A549 (cell line): ENCODE data around the gene CARNS1. TPM values are rescaled to one million over a fixed set of nuclear protein-coding genes. Genes with fewer than 3 reads are reported as not detected.

ENCODE experiments used
- ATAC-seq, 2 experiments: fragments of 200-7000 bp in 1 of 2; fragments of >200 bp in 1 of 2; cut with Nextera tagmentation in 1 of 2; cut with Tn5 transposase in 1 of 2; 3 replicates each; pipeline versions ENCODE4 v1.8.0 to v1.9.1; 2018 to 2020; ENCODE audit warnings: mild to moderate bottlenecking in 1 of 2, moderate library complexity in 1 of 2
- CTCF ChIA-PET: fragments of 300-600 bp; sonication (Branson Sonifier 250); formaldehyde crosslinking; extraction: SDS; loops from one replicate; lab custom pipeline; 2021; ENCODE audit warnings: antibody characterized with exemption, inconsistent platforms; lab: Yijun Ruan, JAX
- POLR2A ChIA-PET: fragments of 350-600 bp; formaldehyde crosslinking; extraction: SDS; loops from one replicate; lab custom pipeline; 2021; ENCODE audit warnings: antibody characterized with exemption, inconsistent platforms; lab: Yijun Ruan, JAX
- DNase-seq, 2 experiments: peaks; one replicate each; pipeline versions ENCODE4 v3.0.0 to v3.0.0-alpha.2; 2011 to 2016; ENCODE audit warnings: low read depth in 1 of 2, low spot score in 1 of 2
- FAIRE-seq: peaks from 2 replicates; lab custom pipeline; 2011; peaks lifted over from hg19 to GRCh38; lab: Jason Lieb, UNC
- H3K27ac ChIP-seq, 2 experiments: fragments of >200 bp; sonication (Bioruptor Twin); formaldehyde crosslinking; 3 replicates each; pipeline ENCODE4 v1.5.1; 2016 to 2017
- H3K4me1 ChIP-seq: fragments of >200 bp; sonication (Bioruptor Twin); formaldehyde crosslinking; 3 replicates; pipeline ENCODE4 v1.6.1; 2016
- H3K4me2 ChIP-seq: fragments of >200 bp; sonication (Bioruptor Twin); formaldehyde crosslinking; 3 replicates; pipeline ENCODE4 v1.6.1; 2016
- H3K4me3 ChIP-seq: fragments of >200 bp; sonication (Bioruptor Twin); formaldehyde crosslinking; 3 replicates; pipeline ENCODE4 v1.5.1; 2016
- H3K9me3 ChIP-seq: fragments of >200 bp; sonication (Bioruptor Twin); formaldehyde crosslinking; 3 replicates; pipeline ENCODE4 v1.6.1; 2016
- BHLHE40 ChIP-seq: IDR thresholded peaks from 2 replicates; pipeline ENCODE4 v1.6.1; 2012; ENCODE audit warnings: low read depth, low read length, inconsistent platforms
- CBX8 ChIP-seq: fragments of 200-600 bp; sonication (generic); IDR thresholded peaks from 2 replicates; pipeline ENCODE4 v1.6.1; 2016
- CEBPB ChIP-seq, 2 experiments: fragments of >200 bp in 1 of 2; sonication (Bioruptor Twin) in 1 of 2; formaldehyde crosslinking in 1 of 2; IDR thresholded peaks; 2 replicates each; pipeline ENCODE4 v1.6.1; 2012 to 2016
- CHD2 ChIP-seq: fragments of 150-350 bp; IDR thresholded peaks from 2 replicates; pipeline ENCODE4 v1.6.1; 2014; ENCODE audit warnings: low read length; ENCODE audit not compliant: partially characterized antibody
- ESRRA ChIP-seq: fragments of 150-350 bp; IDR thresholded peaks from 2 replicates; pipeline ENCODE4 v1.6.1; 2014; ENCODE audit warnings: mild to moderate bottlenecking, low read length, borderline replicate concordance
- FOSL2 ChIP-seq, 2 experiments: fragments of 450-650 bp in 1 of 2; fragments of >200 bp in 1 of 2; sonication (Bioruptor Twin) in 1 of 2; formaldehyde crosslinking; IDR thresholded peaks; 2 replicates each; pipeline versions ENCODE4 v1.5.0 to v1.6.1; 2016 to 2020; ENCODE audit warnings: mild to moderate bottlenecking in 1 of 2, moderate library complexity in 1 of 2
- HES2 ChIP-seq: fragments of >200 bp; sonication (Bioruptor Twin); formaldehyde crosslinking; IDR thresholded peaks from 2 replicates; pipeline ENCODE4 v1.6.1; 2016
- HEYL ChIP-seq: fragments of 250-450 bp; sonication (Bioruptor Pico); IDR thresholded peaks from 2 replicates; pipeline ENCODE4 v1.8.0; 2021; ENCODE audit warnings: mild to moderate bottlenecking, moderate library complexity
- JUNB ChIP-seq: fragments of >200 bp; sonication (Bioruptor Twin); formaldehyde crosslinking; IDR thresholded peaks from 2 replicates; pipeline ENCODE4 v1.6.1; 2016
- MAFK ChIP-seq: fragments of 450-650 bp; IDR thresholded peaks from 2 replicates; pipeline ENCODE4 v1.6.1; 2014; ENCODE audit not compliant: partially characterized antibody
- MAX ChIP-seq: IDR thresholded peaks from 2 replicates; pipeline ENCODE4 v1.6.1; 2012
- MAZ ChIP-seq: fragments of 150-350 bp; IDR thresholded peaks from 2 replicates; pipeline ENCODE4 v1.6.1; 2014; ENCODE audit warnings: antibody characterized with exemption, low read depth, low read length, borderline replicate concordance
- NFE2L2 ChIP-seq: fragments of 150-350 bp; conservative IDR thresholded peaks from 2 replicates; pipeline ENCODE4 v1.6.1; 2014; ENCODE audit warnings: low read length
- NPAS2 ChIP-seq: fragments of 250-450 bp; sonication (Bioruptor Pico); IDR thresholded peaks from 2 replicates; pipeline ENCODE4 v1.8.0; 2022; ENCODE audit warnings: mild to moderate bottlenecking, moderate library complexity, borderline replicate concordance
- NR3C1 ChIP-seq: fragments of >200 bp; sonication (Bioruptor Twin); formaldehyde crosslinking; IDR thresholded peaks from 3 replicates; pipeline ENCODE4 v1.6.1; 2017
- PBX3 ChIP-seq: IDR thresholded peaks from 2 replicates; pipeline ENCODE4 v1.6.1; 2012
- PHF8 ChIP-seq: fragments of 200-600 bp; sonication (generic); IDR thresholded peaks from 2 replicates; pipeline ENCODE4 v1.6.1; 2016; ENCODE audit warnings: low read depth, mild to moderate bottlenecking, antibody characterized with exemption, moderate library complexity, borderline replicate concordance
- POLR2AphosphoS2 ChIP-seq: conservative IDR thresholded peaks from 2 replicates; pipeline ENCODE4 v1.6.1; 2012; ENCODE audit warnings: low read length, improper control_type of control experiment, inconsistent platforms
- REST ChIP-seq: fragments of 200-600 bp; sonication (generic); IDR thresholded peaks from 2 replicates; pipeline ENCODE4 v1.6.1; 2016; ENCODE audit warnings: antibody characterized with exemption, mild to moderate bottlenecking, moderate library complexity
- RNF2 ChIP-seq: fragments of 200-600 bp; sonication (generic); IDR thresholded peaks from 2 replicates; pipeline ENCODE4 v1.6.1; 2016; ENCODE audit warnings: low read depth, mild to moderate bottlenecking, antibody characterized with exemption, moderate library complexity, borderline replicate concordance
- TFCP2L1 ChIP-seq: fragments of 250-450 bp; sonication (Bioruptor Pico); IDR thresholded peaks from 2 replicates; pipeline ENCODE4 v1.5.0; 2021; ENCODE audit warnings: mild to moderate bottlenecking
- ZNF302 ChIP-seq: fragments of 250-450 bp; sonication (Bioruptor Pico); IDR thresholded peaks from 2 replicates; pipeline ENCODE4 v1.9.0; 2021; ENCODE audit warnings: inconsistent platforms, mild to moderate bottlenecking, moderate library complexity
- ZSCAN20 ChIP-seq: fragments of 250-450 bp; sonication (Bioruptor Pico); IDR thresholded peaks from 2 replicates; pipeline ENCODE4 v1.8.0; 2022; ENCODE audit warnings: mild to moderate bottlenecking, moderate library complexity
- WGBS: methylation state at CpG from one replicate; pipeline ENCODE4 v1.1.6; 2017; ENCODE audit errors: missing lambda C conversion rate; 5-methylcytosine and 5-hydroxymethylcytosine counted together
- polyA plus RNA-seq, 4 experiments: library from polyadenylated mRNA; depleted of rRNA in 3 of 4; stranded (reverse); fragments of >200 nt; fragmentation: RNase III in 1 of 4; extraction: RNeasy Plus Mini Kit Qiagen cat#74134 plus additional on column Dnase treatment in 1 of 4; gene quantifications; 2 replicates in 3 of 4; 3 replicates in 1 of 4; pipeline ENCODE4 v1.2.3, GENCODE V29; 2011 to 2017
- TF ChIP-seq, protein P1 (sequence below): fragments of 150-350 bp; IDR thresholded peaks from 2 replicates; pipeline ENCODE4 v1.6.1; 2014; ENCODE audit warnings: low read depth, mild to moderate bottlenecking, low read length
- TF ChIP-seq, protein P2 (sequence below): fragments of >200 bp; sonication (Bioruptor Twin); formaldehyde crosslinking; IDR thresholded peaks from 3 replicates; pipeline ENCODE4 v1.5.1; 2016

The CARNS1 gene
- polyA plus RNA-seq, 2 of the 4 experiments (the other 2 are of a cell fraction): 0.08 to 0.10 TPM

DNA sequence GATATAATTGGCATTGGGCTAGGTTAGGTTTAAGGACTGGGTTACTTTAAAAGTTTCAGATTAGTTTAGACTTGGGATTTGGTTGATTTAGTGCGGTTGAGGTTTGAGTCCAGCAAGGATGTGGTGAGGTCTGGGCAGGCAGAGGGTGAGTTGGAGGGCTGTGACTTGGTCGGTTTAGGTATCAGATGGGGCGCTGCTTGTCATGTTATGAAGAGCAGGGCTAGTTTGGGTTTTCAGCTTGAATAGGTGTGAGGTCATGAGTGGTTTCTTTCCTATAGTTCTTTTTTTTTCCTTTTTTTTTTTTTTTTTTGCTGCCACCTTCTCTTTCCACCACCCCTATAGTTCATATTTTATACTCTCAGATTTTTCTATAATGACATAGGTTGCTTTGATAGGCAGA is 46.9 kb upstream of the CARNS1 start:
- ChIA-PET CTCF (interaction anchor here (0.9 to 46.2 kb wide), 5 partner anchors 10 to 105 kb away, joined by 3 to 1913 read pairs (median 23); partner anchors contain the start of genes POLD4, PPP1CA, RAD9A and TBC1D10C), POLR2A (interaction anchor here (9.3 kb wide), 1 partner anchor 14 kb away, joined by 172 read pairs; the partner anchor contains the start of gene POLD4)
- Histone ChIP-seq H3K4me2 (peak overlapping the region; percentile 95), H3K9me3 (no peaks in the 10 kb centered on the region), H3K27ac (peak overlapping the region; percentile 95 to 100; a peak in 5 of 6 replicates), H3K4me3 (no peak overlapping the region), H3K4me1 (peaks cover 81% of the 10 kb centered on the region)
- 81% methylated on average over 3 of the region's 3 CpGs for WGBS
- no peak for DNase-seq
- TF ChIP-seq FOSL2 (IDR thresholded peaks at IDR 0.05): no peak
- no peak for TF ChIP-seq FOSL2 (CRISPR knock-in tag; IDR thresholded peaks at IDR 0.05)
- TF ChIP-seq, all 56 proteins: peak for 0
- FAIRE-seq (no peak), ATAC-seq (no peak)

DNA sequence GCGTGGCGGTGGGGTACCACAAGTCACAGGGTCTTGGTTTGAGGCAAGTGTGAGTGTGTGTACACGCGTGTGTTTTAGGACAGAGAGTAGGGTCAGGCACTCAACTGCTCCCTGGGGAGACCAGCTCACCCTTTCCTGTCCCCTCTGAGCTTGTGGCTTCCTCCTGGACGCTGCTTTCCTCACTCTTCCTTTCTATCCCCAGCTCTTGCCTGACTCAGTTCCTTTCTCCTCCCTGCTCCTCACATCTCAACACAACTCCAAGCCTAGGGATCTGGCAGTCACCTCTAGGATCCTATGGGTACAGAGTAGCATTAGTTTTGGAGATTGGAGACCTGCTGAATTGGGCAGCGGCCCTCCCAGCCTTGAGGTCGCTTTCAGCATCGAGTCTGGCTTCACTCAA is 46.2 kb upstream of the CARNS1 start:
- FAIRE-seq (no peak), ATAC-seq (no peak), DNase-seq (no peak)
- peak overlapping the region; percentile 95 for H3K4me2 ChIP-seq
- H3K4me1 ChIP-seq: peaks cover 75% of the 10 kb centered on the region
- TF ChIP-seq CEBPB (IDR thresholded peaks at IDR 0.05) (no peak), NPAS2 (CRISPR knock-in tag) (no peak), CHD2 (no peak), ZSCAN20 (CRISPR knock-in tag) (no peak), ESRRA (no peak), REST (no peak), PHF8 (no peak)
- TF ChIP-seq, protein P1, sequence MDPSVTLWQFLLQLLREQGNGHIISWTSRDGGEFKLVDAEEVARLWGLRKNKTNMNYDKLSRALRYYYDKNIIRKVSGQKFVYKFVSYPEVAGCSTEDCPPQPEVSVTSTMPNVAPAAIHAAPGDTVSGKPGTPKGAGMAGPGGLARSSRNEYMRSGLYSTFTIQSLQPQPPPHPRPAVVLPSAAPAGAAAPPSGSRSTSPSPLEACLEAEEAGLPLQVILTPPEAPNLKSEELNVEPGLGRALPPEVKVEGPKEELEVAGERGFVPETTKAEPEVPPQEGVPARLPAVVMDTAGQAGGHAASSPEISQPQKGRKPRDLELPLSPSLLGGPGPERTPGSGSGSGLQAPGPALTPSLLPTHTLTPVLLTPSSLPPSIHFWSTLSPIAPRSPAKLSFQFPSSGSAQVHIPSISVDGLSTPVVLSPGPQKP: no peak
- H3K9me3 ChIP-seq: no peaks in the 10 kb centered on the region
- POLR2A ChIA-PET: interaction anchor here (0.9 to 9.3 kb wide), 4 partner anchors 10 to 22 kb away, joined by 3 to 172 read pairs (median 16); partner anchors contain the start of genes POLD4 and RAD9A
- WGBS: 93% methylated on average over 8 of the region's 8 CpGs
- CTCF ChIA-PET: interaction anchor here (0.9 to 46.2 kb wide), 6 partner anchors 11 to 106 kb away, joined by 3 to 1913 read pairs (median 14); partner anchors contain the start of genes POLD4, PPP1CA, RAD9A and TBC1D10C
- peak overlapping the region; percentile 68; the same call in 1 of the 3 replicates for H3K4me3 ChIP-seq
- H3K27ac ChIP-seq: peak overlapping the region; percentile 95 to 100

DNA sequence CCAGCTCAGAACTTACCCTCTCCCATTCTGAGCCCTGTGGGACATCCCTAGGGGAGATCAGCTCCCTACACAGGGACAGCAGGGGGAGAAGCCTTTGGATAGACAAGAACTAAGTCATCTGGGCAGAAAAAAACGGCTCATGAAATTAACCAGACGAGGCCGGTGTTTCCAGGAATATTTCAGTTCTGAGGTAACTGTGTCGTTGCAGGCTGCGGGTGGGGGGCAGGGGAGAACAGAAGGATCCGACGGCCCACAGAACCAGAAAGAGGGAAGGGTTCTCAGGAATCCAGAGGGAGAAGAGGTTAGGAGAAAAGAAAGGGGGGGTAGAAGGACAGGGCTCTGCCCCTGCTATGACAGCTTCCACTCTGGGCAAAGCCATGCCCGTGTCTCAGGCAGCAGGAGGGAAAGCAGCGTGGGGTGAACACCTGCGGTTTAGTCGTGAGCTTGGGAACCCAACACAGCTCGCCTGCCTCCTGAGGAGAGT is 45.6 kb upstream of the CARNS1 start:
- CTCF ChIA-PET: interaction anchor here (0.9 to 46.2 kb wide), 6 partner anchors 11 to 100 kb away, joined by 3 to 1913 read pairs (median 13); partner anchors contain the start of genes POLD4, PPP1CA, RAD9A and TBC1D10C
- WGBS: 57% methylated on average over 12 of the region's 12 CpGs
- H3K4me3 ChIP-seq: peak overlapping the region; percentile 68
- peak overlapping the region; percentile 95 for H3K4me2 ChIP-seq
- H3K9me3 ChIP-seq: no peaks in the 10 kb centered on the region
- peak overlapping the region; percentile 95 to 100 for H3K27ac ChIP-seq
- POLR2A ChIA-PET: interaction anchor here (0.9 to 9.3 kb wide), 4 partner anchors 9 to 22 kb away, joined by 3 to 172 read pairs (median 16); partner anchors contain the start of genes POLD4 and RAD9A
- FAIRE-seq (no peak), DNase-seq (no peak), ATAC-seq (no peak)
- peaks cover 73% of the 10 kb centered on the region for H3K4me1 ChIP-seq
- TF ChIP-seq TFCP2L1 (CRISPR knock-in tag) (no peak), ZNF302 (CRISPR knock-in tag) (no peak), NFE2L2 (no peak), MAFK (no peak), HEYL (CRISPR knock-in tag) (no peak), JUNB (no peak), BHLHE40 (no peak), NR3C1 (no peak), RNF2 (no peak), POLR2AphosphoS2 (no peak), MAX (no peak), PBX3 (no peak), MAZ (no peak), CBX8 (no peak), HES2 (no peak)
- TF ChIP-seq, protein P2, sequence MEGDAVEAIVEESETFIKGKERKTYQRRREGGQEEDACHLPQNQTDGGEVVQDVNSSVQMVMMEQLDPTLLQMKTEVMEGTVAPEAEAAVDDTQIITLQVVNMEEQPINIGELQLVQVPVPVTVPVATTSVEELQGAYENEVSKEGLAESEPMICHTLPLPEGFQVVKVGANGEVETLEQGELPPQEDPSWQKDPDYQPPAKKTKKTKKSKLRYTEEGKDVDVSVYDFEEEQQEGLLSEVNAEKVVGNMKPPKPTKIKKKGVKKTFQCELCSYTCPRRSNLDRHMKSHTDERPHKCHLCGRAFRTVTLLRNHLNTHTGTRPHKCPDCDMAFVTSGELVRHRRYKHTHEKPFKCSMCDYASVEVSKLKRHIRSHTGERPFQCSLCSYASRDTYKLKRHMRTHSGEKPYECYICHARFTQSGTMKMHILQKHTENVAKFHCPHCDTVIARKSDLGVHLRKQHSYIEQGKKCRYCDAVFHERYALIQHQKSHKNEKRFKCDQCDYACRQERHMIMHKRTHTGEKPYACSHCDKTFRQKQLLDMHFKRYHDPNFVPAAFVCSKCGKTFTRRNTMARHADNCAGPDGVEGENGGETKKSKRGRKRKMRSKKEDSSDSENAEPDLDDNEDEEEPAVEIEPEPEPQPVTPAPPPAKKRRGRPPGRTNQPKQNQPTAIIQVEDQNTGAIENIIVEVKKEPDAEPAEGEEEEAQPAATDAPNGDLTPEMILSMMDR: no peak
